Lower leg skin (tissue), 4 donors: ENCODE measurements around the gene CYP2C8. TPM values are rescaled to one million over a fixed set of nuclear protein-coding genes. Genes with fewer than 3 reads are reported as not detected.
"Not testable (repeated sequence)": the region's sequence is repeated elsewhere in the genome, so short reads cannot be mapped to it uniquely, and the experiment has no call there.

Experiments
- DNase-seq, 2 donors: peaks; one replicate each; pipeline ENCODE4 v3.0.0-alpha.2; 2019; ENCODE audit warnings: low spot score in 2 of 2
- H3K4me3 ChIP-seq: fragments of 200-600 bp; sonication (generic); 2 replicates; pipeline ENCODE4 v1.5.1; 2017; ENCODE audit warnings: mild to moderate bottlenecking, low read depth; ENCODE audit not compliant: poor library complexity, severe bottlenecking
- POLR2A ChIP-seq, 2 donors: fragments of 450-650 bp; IDR thresholded peaks; one replicate each; pipeline ENCODE4 v1.6.1; 2016 to 2017; ENCODE audit warnings: antibody characterized with exemption in 2 of 2, mild to moderate bottlenecking in 1 of 2, moderate library complexity in 1 of 2
- WGBS, 2 donors: methylation state at CpG; one replicate each; pipeline ENCODE4 v1.1.5; 2018; 5-methylcytosine and 5-hydroxymethylcytosine counted together
- intact Hi-C: fragments of 100-400 bp; cut with DNase I; formaldehyde crosslinking; loops from one replicate; pipeline ENCODE4 v1.15.0; 2023; ENCODE audit warnings: low total_unique reads
- total RNA-seq, 4 donors: library from RNA; depleted of rRNA; stranded (reverse); fragments of >200 nt; gene quantifications; one replicate each; pipeline ENCODE4 v1.1.0, GENCODE V29; 2016
- TF ChIP-seq, protein P1 (sequence below), 3 donors: fragments of 450-650 bp; IDR thresholded peaks; one replicate each; pipeline ENCODE4 v1.5.1; 2016; ENCODE audit warnings: antibody characterized with exemption in 3 of 3, mild to moderate bottlenecking in 3 of 3, moderate library complexity in 2 of 3

Gene CYP2C8
- not detected for total RNA-seq

DNA sequence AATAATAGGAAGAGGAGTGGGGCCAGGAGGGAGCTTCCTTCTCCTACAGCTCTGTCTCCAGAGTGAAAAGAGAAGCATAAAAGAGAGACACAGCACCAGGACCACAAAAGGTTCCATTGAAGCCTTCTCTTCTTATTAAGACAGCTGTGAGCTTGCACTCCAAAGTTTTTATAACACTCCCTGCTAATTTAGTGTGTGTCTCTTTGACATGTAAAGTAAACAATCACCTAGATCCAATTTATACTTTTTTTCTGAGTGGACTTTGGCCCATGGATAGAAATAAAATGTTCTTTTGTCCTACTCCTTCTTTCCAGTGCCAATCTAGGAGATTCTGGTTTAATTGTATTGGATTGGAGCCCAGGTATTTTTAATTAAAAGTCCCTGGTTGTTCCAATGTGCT lies at the start of gene CYP2C8:
Gene CYP2C8 (minus strand): TSS at position 212 of the 400 bp plus-strand sequence. CDS start 95 bp downstream, at position 117.
- H3K4me3 ChIP-seq, result no peak within 1 kb of the TSS
- no peak for DNase-seq
- TF ChIP-seq POLR2A (IDR thresholded peaks at IDR 0.05), result no peak
- TF ChIP-seq, protein P1, sequence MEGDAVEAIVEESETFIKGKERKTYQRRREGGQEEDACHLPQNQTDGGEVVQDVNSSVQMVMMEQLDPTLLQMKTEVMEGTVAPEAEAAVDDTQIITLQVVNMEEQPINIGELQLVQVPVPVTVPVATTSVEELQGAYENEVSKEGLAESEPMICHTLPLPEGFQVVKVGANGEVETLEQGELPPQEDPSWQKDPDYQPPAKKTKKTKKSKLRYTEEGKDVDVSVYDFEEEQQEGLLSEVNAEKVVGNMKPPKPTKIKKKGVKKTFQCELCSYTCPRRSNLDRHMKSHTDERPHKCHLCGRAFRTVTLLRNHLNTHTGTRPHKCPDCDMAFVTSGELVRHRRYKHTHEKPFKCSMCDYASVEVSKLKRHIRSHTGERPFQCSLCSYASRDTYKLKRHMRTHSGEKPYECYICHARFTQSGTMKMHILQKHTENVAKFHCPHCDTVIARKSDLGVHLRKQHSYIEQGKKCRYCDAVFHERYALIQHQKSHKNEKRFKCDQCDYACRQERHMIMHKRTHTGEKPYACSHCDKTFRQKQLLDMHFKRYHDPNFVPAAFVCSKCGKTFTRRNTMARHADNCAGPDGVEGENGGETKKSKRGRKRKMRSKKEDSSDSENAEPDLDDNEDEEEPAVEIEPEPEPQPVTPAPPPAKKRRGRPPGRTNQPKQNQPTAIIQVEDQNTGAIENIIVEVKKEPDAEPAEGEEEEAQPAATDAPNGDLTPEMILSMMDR (IDR thresholded peaks at IDR 0.05), result no peak
- intact Hi-C loops, result no loop called here

DNA sequence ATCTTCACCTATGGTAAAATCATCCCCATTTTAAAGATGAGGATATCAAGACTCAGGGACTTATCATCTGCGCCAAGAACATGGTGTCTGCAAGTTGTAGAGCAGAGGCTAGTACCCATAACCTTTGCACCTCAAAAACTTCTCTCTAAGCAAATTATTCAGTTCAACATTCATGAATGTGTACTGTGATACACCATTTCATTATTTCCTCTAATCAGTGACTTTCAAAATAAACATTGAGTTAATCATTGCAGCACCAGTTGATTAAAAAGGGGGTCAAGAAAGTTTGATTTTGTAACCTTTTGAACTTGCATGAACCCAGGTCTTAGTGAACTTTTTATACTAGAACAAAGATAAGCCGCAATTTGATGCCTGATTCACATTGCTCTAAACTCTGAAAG lies 47.6 kb upstream of the CYP2C8 start:
- WGBS, 2 donors, result 48 to 96% methylated on average over 2 of the region's 2 CpGs
- H3K4me3 ChIP-seq, result no peak overlapping the region
- intact Hi-C loops, result no loop called here
- no peak for DNase-seq
- TF ChIP-seq, protein P1 (IDR thresholded peaks at IDR 0.05), result no peak
- TF ChIP-seq POLR2A (IDR thresholded peaks at IDR 0.05), result no peak

DNA sequence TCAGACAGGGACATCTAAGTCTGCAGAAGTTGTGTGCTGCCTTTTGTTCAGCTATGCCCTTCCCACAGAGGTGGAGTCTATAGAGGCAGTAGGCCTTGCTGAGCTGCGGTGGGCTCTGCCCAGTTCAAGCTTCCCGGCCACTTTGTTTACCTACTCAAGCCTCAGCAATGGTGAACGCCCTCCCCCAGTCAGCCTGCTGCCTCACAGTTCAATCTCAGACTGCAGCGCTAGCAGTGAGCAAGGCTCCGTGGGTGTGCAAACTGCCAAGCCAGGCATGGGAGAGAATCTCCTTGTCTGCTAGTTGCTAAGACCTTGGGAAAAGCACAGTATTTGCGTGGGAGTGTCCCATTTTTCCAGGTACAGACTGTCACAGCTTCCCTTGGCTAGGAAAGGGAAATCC lies 41.5 kb upstream of the CYP2C8 start:
- H3K4me3 ChIP-seq, DNase-seq, intact Hi-C loops: not testable (repeated sequence)
- WGBS, 2 donors, result 80 to 88% methylated on average over 6 of the region's 6 CpGs

- WGBS, 2 donors, result 32 to 40% methylated on average over 1 of the region's 1 CpG
- no peak overlapping the region for H3K4me3 ChIP-seq
- intact Hi-C loops, result no loop called here
- no peak for TF ChIP-seq POLR2A (IDR thresholded peaks at IDR 0.05)
- TF ChIP-seq, protein P1 (IDR thresholded peaks at IDR 0.05), result no peak
- no peak for DNase-seq
Measured at GRCh38 chr10:95097805-95098204, 28.5 kb upstream of the CYP2C8 start.

GRCh38 chr10:95096143-95096542 lies 26.8 kb upstream of the CYP2C8 start:
- H3K4me3 ChIP-seq, result no peak overlapping the region
- 88 to 95% methylated on average over 1 of the region's 1 CpG for WGBS, 2 donors
- no peak for DNase-seq
- intact Hi-C loops, result no loop called here
- TF ChIP-seq, protein P1 (IDR thresholded peaks at IDR 0.05), result no peak
- TF ChIP-seq POLR2A (IDR thresholded peaks at IDR 0.05), result no peak

DNA sequence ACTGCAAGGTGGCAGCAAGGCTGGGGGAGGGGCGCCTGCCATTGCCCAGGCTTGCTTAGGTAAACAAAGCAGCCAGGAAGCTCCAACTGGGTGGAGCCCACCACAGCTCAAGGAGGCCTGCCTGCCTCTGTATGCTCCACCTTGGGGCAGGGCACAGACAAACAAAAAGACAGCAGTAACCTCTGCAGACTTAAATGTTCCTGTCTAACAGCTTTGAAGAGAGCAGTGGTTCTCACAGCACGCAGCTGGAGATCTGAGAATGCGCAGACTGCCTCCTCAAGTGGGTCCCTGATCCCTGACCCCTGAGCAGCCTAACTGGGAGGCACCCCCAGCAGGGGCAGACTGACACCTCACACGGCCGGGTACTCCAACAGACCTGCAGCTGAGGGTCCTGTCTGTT lies 10.3 kb upstream of the CYP2C8 start:
- intact Hi-C loops, DNase-seq, H3K4me3 ChIP-seq: not testable (repeated sequence)
- WGBS, 2 donors, result 97 to 100% methylated on average over 3 to 5 of the region's 5 CpGs

DNA sequence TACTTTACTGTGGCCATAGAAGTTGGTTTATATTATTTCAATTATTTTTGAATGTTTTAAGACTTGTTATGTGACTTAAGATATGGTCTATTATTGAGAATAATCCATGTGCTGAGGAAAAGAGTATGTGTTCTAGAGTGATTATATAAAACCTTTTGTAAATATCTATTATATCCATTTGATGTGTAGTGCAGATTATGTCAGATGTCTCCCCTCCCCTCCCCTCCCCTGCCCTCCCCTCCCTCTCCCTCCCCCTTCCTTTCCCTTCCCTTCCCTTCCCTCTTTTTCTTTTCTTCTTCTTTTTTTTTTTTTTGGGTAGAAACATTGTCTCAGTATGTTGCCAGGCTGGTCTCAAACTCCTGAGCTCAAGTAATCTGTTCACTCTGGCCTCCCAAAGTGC lies 8.3 kb upstream of the CYP2C8 start:
- TF ChIP-seq, protein P1 (IDR thresholded peaks at IDR 0.05), result no peak
- no peak for TF ChIP-seq POLR2A (IDR thresholded peaks at IDR 0.05)
- H3K4me3 ChIP-seq, result no peak overlapping the region
- no peak for DNase-seq
- intact Hi-C loops, result no loop called here
